HG02943 (cell line): ENCODE measurements around the gene VPS33A.
"Not testable (repeated sequence)": the region's sequence is repeated elsewhere in the genome, so short reads cannot be mapped to it uniquely, and the experiment has no call there.

Experiments used
- ATAC-seq: cut with Tn5 transposase; IDR thresholded peaks from one replicate; pipeline ENCODE4 v1.9.1; 2021; ENCODE audit warnings: mild to moderate bottlenecking, low read depth, moderate library complexity; ENCODE audit not compliant: unreplicated experiment

Gene VPS33A

DNA sequence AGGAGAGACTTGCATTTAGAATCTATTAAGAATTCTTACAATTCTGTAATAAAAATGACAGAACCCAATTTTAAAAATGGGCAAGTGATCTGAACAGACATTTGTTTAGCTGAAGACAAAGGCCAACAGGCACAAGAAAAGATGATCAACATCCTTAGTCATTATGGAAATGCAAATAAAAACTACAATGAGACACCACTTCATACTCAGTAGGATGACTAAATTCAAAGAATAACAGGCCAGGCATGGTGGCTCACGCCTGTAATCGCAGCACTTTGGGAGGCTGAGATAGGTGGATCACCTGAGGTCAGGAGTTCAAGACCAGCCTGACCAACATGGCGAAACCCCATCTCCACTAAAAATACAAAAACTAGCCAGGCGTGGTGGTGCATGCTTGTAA, 7.8 kb downstream of the VPS33A start:
- ATAC-seq, result not testable (repeated sequence)

GRCh38 chr12:122250536-122250935, 15.8 kb downstream of the VPS33A start:
- ATAC-seq, result no peak

- ATAC-seq, result no peak
These were observed 16.2 kb downstream of the VPS33A start for GRCh38 chr12:122250047-122250446.

DNA sequence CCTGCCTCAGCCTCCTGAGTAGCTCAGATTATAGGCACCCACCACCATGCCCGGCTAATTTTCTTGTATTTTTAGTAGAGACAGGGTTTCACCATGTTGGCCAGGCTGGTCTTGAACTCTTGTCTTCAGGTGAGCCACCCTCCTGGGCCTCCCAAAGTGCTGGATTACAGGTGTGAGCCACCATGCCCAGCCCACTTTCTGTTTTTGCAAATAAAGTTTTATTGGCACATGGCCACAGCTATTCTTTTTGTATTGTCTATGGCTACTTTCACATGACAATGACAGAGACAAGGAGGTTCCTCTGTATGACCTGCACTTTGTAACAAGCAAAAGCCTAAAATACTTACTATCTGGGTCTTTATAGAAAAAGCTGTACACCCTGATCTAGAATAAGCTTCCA, 20.7 kb downstream of the VPS33A start:
- no peak for ATAC-seq

GRCh38 chr12:122244565-122245371, 21.5 kb downstream of the VPS33A start:
- no peak for ATAC-seq

GRCh38 chr12:122243965-122244364, 22.3 kb downstream of the VPS33A start:
- no peak for ATAC-seq

GRCh38 chr12:122238861-122239260, 27.4 kb downstream of the VPS33A start:
- no peak for ATAC-seq

DNA sequence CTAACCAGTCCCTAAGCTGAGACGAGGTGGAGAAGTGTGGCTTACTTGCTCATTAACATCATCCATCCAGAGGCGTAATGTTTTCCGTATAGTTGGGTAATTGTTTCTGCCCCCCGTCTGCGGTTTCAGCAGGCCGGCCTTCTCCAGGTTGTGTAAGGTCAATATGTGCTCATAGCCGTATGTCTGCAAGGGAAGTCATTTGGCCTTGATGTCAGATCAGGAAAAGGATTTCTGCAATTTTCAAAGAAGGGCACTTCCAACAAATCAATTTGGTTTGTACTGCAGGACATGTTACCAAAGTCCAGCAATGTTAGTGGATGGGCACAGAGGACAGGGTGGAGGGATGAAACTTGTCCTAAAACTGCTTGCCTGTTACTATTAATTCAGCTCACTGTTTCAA, 30.6 kb downstream of the VPS33A start:
- ATAC-seq, result no peak

DNA sequence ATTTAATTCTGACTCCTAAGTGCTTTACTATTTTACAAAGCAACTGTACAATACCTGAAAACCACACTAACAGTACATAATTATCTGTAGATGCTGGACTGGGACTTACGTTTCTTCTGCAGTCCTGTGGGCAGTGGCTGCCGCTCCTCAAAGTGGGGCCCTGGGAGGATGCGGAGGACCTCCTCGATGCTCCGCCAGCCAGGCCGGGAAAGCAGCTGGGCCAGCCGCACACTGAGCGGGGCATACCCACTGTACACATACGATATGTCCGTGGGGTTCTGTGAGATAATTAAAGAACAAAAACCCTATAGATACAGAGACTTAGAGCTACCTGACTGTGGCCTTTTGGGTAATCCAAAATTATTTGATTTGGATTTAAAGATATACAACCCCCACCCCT, 33.6 kb downstream of the VPS33A start:
- ATAC-seq, result no peak

DNA sequence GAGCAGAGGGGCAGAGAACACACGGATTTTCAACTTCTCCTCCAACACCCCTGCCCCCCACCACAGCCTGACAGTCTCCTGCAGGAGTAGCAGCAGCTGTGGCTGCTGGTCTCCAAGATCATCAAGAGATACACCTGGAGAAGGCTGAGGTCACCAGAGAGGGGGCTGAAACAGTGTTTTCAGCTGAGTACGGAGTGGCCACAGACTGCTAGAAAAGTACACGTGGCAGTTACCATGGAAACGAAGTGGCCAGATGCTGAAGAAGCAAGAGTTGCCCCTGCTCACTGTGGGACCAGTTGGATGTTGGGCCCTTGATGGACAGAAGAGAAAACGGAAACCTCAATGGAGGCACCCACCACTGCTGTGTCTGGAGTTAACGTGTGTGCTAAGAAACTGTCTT, 35.5 kb downstream of the VPS33A start:
- ATAC-seq, result no peak

DNA sequence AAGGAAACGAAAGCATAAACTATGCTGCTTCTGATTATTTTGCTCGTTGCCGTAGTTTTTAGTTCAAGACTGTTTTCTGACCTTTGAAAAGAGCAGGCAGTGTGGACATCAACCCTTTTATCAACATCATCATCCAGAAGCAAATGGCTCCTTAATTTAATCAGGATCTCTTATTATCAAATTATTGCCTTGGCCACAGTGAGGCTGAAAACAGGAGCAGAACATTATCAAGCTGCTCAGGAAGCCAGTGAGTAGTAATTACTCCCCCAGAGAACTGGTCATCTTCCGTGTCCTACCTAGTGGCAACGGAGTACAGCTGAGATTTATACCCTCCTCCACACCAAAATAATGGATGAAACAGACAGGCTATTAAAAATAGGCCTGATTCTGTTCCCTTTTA, 38.2 kb downstream of the VPS33A start:
- ATAC-seq, result no peak

- ATAC-seq, result no peak
These were observed 39.0 kb downstream of the VPS33A start for GRCh38 chr12:122227341-122227740.

DNA sequence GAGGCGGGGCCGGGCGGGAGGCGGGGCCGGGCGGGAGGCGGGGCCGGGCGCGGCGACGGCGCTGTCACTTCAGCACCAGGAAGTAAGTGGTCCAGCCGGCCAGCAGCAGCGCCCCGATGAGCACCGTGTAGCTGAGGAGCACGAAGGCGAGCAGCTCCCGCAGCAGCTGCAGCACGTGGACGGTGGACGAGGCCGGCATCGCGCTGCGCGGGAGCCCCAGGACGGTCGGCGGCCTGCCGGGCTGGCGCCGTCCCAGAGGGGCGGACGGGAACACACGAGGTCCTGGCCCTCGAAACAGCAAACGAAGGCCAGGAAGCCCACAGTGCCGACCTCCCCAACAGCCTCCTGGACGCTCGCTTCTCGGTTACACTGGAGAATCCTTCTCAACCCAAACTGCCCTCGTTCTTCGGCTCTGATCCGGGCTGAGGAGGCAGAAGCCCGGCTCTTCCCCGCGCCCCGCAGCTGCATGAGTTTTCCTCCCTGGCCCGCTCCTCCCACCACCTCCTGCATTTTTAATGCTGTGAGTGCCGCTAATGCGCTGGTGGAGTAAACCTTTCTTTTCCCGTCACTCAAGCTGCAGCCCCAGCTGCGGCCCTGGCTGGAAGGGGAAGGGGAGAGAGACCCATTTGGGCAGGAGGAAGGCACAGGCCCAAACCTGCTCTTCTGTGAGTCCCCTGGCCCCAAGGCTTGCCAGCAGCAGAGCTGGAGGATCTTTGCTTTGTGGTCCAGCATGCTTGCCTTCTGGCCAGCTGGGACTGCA, 39.7 kb downstream of the VPS33A start:
- no peak for ATAC-seq

DNA sequence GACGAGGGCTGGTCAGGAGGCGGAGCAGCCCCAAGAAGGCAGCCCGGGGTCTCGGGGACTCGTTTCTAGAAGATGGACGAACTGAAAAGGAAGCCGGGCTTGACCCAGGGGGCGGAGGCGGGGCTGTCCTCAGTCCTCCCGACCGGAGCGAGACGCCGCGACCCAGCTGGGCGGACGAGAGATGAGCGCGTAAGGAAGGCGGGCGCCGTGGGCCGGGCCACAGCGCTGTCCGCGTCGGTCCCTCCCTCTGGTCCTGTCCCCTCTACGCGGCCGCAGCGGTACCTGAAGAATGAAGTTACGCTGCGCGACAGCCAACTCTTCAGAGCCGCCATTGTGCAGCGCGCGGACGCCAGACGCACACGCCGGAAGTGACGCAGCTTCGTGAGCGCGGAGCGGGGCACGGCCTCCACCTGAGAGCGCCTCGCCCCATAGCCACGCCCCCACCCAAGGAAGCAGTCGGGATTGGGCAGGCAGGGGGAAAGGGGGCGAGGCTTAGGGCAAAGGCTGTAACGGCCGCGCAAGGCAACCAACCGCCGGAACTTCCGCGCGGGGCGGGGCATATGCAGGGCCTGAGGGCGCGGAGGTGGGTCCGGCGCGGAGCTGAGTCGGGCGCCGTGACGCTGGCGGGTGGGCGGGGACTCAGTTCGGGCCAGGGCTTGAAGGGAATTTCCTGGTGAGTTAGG, 40.5 kb downstream of the VPS33A start, which contains the start of gene DIABLO:
DIABLO (minus strand) TSS at position 370 of the 683 bp plus-strand sequence; CDS start at position 332, 38 bp downstream.
- peak; percentile 89 for ATAC-seq

DNA sequence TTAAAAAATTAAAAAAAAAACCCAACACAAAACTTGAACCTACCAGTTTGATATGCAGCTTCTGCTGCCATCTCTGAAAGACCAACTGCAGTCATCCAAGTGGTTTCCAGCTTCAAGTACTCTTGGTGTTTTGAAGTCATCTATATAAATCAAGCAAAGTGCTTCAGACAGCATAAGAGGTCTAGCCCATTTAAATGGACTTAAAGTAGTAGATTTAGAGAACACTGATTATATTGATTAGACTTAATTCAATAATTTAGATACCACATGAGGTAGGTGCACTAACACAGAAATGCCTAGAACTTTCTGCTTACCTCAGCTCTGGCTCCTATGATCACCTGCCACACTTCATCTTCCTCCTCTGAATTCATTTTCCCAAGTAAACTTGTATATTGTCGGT, 49.8 kb downstream of the VPS33A start:
- no peak for ATAC-seq

GRCh38 chr12:122215771-122216170, 50.5 kb downstream of the VPS33A start:
- ATAC-seq, result no peak

GRCh38 chr12:122208073-122208820, 58.0 kb downstream of the VPS33A start:
- no peak for ATAC-seq

- ATAC-seq, result no peak
These were observed 58.9 kb downstream of the VPS33A start for GRCh38 chr12:122207391-122207790.

DNA sequence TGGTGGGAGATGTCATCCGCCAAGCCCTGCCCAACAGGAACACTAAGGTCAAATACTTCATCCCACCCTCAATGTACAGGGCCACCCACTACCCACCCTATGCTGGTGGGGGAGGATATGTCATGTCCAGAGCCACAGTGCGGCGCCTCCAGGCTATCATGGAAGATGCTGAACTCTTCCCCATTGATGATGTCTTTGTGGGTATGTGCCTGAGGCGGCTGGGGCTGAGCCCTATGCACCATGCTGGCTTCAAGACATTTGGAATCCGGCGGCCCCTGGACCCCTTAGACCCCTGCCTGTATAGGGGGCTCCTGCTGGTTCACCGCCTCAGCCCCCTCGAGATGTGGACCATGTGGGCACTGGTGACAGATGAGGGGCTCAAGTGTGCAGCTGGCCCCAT, 59.3 kb downstream of the VPS33A start:
- ATAC-seq, result no peak

GRCh38 chr12:122206111-122206881, 60.0 kb downstream of the VPS33A start:
- ATAC-seq, result no peak
